Embryonic facial prominence (tissue), 1 donor: Measurements from ENCODE around the gene KCNH1.

Experiments used
- DNase-seq: peaks from one replicate; pipeline ENCODE4 v3.0.0-alpha.2; 2016; ENCODE audit errors: extremely low spot score

The KCNH1 gene

DNA sequence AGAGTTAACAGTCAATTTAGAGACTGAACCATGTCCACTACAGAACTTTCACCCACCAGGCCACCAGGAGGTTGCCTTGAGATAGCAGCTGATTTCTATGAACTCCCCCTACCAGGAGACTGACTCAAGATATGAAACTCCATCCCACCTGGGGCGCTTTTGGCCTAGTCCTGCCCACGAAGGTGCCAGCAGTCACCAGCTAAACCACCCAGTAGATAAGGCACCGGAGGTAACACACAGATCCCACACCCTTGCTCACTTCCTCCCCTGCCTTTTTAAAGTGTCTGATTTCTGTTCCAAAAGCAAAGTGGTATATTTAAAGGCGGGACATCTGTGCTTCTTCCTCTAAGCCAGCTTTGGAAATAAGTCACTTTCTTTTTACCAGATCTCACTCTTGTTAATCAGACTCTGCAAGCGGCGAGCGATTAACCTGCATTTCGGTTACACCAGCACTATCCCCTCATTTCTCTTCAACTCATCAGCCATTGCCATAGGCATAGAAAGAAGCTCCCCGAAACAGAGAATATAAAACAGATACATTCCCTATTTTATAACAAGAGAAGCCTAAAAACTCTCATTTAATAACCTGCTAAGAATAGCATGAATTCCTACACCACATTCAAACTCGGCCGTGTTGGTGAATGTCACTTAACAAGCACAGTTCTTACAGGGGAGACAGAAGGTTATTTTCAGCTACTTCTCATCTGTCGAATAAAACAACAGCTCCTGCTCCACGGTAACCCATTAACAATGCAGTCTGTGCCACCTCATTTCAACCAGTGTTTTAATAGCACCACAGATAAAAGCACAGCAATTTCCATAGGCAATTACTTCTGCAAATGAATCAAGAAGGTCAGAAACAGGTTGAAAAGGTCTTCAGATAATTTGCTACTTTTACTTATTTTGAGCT, 318.1 kb downstream of the KCNH1 start:
- no peak for DNase-seq

DNA sequence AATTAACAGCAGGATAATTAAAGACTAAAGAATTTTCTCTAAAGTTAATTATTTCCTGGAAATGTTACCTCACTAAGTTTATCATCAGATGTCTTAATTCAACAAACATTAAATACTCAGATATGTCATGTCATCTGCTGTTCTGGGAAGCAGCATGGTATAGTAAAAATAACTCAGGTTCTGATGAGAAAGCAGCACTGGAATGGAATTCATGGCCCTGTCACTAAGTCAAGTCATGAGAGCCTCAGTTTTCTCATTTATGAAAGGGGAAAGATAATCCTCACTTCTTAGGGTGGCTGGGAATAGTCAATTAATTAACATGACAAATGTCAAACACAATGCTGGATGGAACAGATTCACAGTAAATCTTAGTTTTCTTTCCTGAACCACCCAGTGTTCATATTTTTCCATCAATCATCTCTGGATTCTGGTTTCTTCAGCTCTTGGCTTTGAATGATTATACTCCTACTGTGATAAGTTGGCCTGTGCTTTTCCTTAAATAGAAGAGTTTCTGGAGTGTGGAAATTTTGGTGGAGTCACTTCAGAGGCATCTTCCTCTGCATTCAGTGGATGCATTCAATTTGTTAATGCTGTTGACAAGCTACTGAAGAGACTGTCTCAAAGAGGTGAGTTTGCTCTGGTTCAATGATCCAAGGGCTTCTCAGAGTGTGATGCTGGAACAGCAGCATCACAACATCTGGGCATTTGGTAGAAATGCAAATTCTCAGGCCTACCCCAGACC, 319.4 kb downstream of the KCNH1 start:
- DNase-seq, result no peak

DNA sequence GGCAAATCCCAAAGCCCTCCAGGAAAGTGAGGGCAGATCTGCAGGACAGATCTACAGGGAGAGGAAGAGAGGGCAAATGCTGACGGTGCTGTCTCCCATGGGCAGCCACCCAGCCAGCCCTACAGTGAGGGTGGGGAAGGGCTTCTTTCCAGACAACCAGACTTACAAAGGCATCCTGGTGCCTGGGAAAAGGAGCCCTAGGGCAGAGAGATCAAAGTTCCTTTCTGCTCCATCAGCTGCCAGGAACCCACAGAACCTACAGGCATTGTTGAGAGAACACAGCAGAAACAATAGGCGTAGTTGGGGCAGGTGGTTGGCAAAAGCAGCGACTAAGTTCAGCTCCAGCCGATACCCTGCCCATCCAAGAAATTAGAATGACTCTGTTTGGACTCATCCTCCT, 332.4 kb downstream of the KCNH1 start:
- DNase-seq, result no peak

DNA sequence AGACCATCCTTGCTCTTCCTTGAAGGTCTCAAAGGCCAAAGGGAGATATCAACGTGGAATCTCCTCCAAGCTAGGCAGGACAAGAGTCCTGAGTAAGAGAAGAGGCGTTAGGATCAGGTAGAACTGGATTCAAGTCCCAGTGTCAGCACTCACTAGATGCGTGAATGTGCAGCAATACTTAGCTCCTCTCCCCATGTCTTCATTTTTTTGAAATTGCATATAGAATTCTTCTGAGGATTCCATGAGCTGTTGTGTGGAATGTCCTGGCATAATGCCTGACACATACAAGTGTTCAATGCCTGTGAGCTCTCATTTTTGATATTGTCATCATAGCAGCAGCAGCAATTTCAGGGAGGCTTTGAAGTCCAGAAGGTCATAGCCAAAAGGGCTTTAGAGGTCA, 333.2 kb downstream of the KCNH1 start:
- DNase-seq, result no peak

GRCh38 chr1:210800301-210800700, 333.6 kb downstream of the KCNH1 start:
- DNase-seq, result no peak

DNA sequence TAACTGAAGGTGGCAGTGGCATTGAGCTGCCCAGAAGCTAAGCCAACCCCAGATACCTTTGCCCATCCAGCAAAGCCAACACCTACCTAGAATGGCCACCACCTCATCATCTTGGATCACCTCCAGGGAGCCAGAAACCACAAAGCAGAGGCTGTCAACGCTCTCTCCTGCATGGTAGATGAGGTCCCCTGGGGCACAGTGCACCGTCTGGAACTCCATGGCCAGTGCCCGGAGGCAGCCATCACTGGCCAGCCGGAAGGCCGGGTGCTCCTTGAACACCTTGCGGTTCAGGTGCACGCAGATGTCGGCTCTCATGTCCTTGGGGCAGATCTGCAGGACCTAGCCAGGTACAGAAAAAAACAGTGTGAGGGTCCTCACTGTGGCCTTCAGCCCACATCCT, 336.5 kb downstream of the KCNH1 start:
- DNase-seq, result no peak

- DNase-seq, result no peak
Measured at GRCh38 chr1:210796421-210796820, 337.5 kb downstream of the KCNH1 start.

DNA sequence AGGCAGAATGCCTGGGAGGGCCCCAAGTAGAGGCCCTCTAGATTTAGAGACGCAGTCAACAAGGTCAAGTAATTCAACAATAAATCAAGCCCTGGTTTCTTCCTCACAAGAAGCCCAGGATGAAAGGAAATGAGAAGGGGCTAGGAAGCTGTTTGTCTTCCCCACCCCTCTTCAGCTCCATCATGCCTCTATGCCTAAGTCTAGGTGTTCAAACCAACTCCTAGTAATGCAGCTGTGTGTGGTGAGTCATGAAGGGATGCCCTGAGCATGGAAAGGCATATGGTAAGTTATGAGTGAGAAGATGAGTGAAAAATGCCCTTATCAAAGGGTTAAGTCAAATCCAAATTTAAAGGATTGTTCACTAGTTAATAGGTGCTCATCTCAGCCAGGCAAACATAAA, 339.5 kb downstream of the KCNH1 start:
- DNase-seq, result no peak

DNA sequence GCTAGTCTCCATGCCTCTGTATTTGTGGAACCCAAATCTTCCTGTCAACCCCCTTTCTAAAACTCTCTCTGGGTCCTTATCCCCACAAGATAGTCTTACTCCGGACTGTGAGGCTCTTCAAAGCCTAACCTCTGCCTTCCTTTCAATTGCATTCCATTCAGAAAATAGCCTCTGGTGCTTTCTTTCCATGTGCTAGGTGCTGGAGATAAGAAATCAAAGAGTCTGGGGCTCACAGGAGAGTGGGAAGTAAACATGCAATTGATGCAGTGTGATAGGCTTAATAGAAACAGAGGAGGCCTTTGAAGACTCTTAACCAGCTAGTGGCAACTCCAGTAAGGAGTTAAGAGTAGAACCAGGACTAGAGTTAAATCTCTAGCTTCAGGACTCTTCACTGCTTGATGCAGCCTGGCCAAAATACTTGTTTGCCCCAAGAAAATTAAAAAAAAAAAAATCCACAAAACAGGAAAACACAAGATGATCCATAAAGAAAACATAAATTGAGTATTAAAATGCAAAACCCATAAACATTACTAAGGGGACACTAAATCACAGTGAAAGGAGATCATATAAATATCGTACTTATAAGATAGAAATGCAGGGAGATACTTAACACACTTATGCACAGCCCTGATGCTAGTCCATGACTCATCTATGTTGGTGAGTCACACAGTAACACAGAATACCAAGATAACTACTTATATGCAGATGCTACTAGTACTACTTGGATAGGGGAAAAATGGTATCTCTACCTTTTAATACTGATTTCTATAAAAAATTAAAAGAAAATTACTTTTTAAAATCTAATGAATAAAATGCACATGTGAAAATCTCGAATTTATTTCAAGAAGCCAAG, 341.5 kb downstream of the KCNH1 start:
- DNase-seq, result no peak

DNA sequence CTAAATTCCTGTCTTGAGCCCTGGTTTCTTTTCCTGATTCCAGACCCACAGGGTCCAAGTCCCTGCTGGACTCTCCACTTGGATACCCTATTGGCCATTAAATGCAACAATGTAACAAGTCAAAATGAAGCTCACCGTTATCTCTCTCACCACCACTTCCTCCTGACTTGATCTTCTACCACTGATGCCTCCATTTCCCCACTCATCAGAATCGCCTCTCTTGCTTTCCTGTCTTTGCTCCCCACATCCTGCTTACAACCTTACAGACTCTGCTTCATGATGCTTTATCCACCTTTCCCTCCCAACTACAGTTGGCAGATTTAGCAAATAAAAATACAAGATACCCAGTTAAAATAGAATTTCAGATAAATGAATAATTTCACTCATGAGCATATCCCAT, 343.8 kb downstream of the KCNH1 start:
- no peak for DNase-seq

DNA sequence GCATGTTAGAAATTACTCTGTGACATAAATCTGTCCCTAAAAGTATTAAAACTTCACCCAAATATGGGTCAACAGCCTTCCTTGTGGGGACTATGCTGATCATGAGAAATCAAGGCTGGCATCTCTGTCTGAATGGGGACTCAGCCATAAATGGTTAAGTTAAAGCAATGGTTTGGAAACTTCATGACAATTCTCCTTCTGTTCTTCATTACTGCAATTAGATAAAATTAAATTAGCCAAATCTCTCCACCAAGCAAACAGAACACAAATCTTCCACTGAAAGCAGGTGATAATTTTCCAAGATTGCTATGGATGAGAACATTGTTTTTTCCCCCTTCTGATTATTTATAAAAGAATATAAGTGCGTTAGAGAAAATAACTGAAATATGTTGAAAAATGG, 346.1 kb downstream of the KCNH1 start:
- DNase-seq, result no peak

DNA sequence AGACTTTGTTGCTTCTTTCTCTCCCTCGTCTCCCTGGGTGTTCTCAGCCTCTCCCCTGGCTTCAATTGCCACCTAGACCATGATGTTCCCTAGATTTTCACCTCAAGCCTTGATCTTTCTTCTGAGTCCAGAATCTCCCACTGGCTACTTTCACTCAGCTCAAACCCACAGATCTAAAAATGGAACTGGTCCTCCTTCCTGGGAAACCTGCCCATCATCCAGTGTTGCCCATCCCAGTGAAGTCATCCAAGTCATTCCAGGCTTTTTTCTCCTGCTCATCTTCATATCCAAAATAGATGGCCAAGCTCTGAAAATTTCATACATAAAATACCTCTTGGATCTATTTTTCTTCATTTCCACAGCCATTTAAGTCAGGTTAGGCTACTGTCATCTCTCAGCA, 347.4 kb downstream of the KCNH1 start:
- DNase-seq, result no peak

GRCh38 chr1:210783925-210784324, 350.0 kb downstream of the KCNH1 start:
- DNase-seq, result no peak

GRCh38 chr1:210781652-210782051, 352.3 kb downstream of the KCNH1 start:
- no peak for DNase-seq

- no peak for DNase-seq
Measured at GRCh38 chr1:210779269-210779668, 354.7 kb downstream of the KCNH1 start.

GRCh38 chr1:210777914-210778313, 356.0 kb downstream of the KCNH1 start:
- DNase-seq, result no peak

- DNase-seq, result no peak
Measured at GRCh38 chr1:210776712-210777111, 357.2 kb downstream of the KCNH1 start.

DNA sequence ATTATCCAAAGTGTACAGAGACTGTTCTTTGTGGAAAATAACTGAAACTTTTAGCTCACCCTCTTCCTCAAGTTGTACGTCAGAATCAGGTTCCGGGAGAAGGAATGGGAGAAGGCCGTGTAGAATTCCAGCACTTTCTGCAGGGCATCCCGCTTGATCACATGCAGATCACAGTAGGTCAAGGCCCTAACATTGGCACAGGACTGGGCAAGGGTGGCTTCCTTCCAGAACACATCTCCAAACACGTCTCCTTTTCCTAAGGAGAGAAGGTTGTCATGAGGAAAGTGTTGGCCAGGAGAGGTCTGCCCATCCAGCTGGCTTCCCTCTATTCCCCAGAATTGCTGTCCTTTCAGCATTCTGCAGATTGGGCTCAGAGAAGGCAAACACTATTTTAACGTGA, 358.7 kb downstream of the KCNH1 start:
- DNase-seq, result no peak

- no peak for DNase-seq
Measured at GRCh38 chr1:210773450-210773849, 360.5 kb downstream of the KCNH1 start.

DNA sequence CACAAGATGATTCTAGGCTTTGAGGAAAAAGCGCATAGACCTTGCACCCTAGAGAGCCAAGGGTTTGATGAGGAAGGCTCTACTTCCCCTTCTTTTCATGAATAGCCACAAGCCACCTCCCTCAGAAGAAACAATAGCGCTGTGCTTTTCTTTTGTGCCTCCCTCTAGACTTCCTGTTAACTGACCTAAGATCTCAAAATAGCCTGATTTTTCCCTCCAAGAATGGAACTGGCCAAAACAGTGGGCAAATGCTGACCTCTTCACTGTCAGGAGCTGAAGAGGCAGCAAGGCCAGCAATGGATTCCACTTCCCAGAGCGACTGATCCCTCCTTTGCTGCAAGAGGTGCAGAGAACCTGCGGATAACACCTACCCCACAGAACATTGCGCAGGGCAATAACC, 362.8 kb downstream of the KCNH1 start:
- no peak for DNase-seq

DNA sequence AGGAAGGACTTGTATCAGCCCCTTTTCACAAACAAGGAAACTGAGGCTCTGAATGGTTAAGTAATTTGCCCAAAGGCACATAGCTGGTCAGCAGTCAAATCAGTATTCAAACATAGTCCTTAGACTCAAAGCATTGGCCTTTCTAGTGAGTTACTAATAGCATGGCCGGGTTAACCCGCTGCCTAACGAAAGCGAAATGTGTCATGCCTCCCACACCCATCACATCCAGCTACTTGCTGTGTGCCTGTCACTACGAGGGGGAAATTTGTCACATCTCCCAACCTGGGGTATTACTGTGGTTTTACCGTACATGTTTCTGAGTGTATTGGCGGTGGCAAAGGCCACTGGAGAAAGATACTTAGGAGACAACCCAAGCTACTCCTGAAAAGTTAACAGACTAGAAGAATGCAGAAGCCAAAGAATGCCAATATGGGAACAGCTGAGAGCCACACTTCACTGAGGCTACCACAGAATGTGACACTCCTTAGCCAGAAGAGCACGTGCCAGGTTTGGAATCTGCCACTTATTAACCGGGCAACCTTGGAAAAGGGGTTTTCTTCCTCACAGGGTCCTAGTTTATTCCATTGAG, 363.5 kb downstream of the KCNH1 start:
- DNase-seq, result no peak

GRCh38 chr1:210769473-210769872, 364.5 kb downstream of the KCNH1 start:
- no peak for DNase-seq
